Activated gamma-delta T cell treated with anti-CD3 and anti-CD28 coated beads, Interleukin-2, amount 50 U/mL, for 16 hours (primary cell): ENCODE measurements around the gene SMARCA4.

Experiments
- DNase-seq: peaks from one replicate; pipeline ENCODE4 v3.0.0-alpha.2; 2020; ENCODE audit warnings: low read depth

SMARCA4 gene

DNA sequence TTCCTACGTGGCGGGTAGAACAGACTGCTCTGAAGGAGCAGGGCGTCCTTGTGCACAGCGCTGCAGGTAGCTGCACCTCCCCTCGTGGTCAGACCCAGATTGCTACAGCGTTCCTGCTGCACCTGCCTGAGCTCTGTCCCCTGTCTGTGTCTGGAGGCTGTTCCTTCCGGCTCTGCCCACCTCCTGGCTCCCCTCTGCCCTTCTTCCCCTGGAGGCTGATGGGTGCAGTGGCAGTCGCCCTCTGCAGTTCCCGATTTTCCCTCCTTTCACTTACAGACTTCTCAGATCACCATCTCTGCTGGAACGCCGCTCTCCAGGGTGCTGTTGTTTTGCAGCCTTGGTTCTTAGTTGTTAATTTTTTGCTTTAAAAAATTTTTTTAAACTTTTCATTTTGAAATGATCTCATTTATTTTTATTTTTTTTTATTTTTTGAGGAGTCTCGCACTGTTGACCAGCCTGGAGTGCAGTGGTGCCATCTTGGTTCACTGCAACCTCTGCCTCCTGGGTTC is 53.6 kb downstream of the SMARCA4 start:
- no peak for DNase-seq

DNA sequence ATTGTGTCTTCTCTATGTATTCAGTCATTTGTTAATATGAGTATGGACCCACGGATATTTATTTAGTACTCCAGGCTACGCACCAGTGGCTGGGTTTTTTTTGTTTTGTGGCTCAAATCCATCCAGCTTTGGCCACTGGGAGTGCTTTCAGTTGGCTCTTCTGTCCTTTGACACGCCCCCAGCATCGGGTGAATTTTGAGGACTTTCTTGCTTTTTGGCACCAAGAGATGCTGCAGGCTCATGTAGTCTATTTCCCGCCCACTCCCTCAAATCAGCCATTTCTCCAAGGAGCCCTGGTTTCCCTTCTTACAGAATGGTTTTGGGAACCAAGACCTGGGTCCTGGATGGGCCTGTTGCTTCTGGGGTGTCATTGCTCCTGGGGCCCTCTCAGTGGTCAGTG is 55.8 kb downstream of the SMARCA4 start:
- DNase-seq = no peak

DNA sequence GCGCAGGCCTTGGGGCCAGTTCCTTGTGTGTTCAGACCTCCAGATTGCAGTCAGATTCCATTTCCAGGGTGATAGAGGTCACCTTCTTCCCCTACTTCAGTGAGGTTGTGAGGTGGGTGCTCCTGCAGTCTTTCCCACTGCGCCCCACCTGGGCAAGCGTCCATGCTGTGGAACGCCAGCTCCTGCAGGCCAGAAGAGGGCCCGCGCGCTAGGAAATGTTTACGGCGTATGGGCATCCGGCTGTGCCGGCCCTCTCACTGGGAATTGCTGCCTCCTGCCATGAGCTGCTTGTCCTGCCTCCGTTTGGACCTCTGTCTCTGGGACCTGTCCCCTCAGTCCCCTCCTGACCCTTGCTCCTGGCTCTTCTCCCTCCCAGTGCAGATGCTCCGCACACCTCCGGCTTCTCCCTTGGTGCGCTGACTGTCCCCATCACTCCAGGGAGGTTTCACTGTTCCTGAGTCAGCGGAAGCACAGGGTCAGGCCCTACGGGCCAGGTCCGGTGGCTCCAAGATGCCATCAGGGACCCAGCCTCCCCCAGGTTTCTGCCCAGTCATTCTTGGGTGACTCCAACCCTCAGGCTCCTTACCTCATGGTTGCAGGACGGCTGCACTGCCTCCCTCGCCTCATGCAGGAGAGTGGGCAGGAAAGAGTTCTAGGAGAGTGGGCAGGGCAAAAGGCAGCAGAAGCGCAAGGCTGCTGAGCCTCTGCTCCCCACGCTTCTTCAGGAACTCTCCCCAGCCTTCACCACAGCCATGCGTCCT is 56.6 kb downstream of the SMARCA4 start:
- DNase-seq = no peak

DNA sequence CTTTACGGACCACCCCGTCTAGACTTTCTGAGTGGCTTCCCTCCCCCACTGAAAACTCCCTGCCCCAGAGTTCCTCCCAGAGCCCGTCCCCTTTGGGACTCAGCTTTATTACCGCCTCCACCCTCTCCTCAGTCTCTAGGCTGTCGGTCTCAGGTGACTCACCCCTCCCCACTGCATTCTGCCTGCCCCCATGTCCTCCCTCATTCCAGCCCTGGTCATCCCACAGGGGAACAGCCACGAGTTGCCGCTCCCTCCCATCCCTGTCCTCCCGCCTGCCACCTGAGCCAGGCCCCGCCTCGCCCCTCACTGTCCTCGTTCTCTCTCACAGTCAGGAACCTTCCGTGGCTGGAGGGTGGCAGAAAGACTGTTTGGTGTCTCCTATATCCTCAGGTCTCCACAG is 57.3 kb downstream of the SMARCA4 start:
- DNase-seq = no peak

DNA sequence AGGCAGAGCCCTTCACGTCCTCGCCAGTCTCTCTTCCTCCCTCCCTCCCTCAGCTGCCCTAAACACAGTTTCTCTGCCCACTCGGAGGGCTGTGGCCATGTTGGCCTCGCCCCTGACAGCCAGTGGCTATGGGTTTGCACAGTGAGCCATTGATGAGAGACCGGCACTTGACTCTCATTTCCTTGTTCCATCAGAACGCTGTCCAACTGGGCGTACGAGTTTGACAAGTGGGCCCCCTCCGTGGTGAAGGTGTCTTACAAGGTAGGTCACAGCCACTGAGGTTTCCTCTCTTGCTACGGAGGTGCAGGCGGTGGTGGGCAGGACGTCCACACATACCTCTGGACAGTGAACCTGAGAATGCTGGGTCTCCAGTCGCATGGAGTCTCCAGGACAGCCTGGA is 57.9 kb downstream of the SMARCA4 start:
- no peak for DNase-seq

DNA sequence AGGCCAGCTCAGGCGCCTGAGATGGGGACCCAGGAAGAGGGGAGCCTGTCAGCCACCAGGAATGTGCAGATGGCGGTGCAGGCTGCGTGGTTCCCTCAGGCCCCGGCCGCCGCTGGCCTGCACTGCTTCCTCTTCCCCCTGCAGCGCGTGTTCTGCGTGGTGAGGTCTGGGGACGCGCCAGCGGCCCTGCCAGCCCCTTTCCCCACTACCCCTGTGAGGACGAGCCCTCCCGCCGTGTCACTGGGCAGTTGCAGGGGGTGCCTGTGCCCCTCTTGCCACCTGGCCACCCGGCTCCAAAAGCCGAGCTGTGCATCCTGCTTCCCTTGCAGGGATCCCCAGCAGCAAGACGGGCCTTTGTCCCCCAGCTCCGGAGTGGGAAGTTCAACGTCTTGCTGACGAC is 58.4 kb downstream of the SMARCA4 start:
- DNase-seq = no peak

DNA sequence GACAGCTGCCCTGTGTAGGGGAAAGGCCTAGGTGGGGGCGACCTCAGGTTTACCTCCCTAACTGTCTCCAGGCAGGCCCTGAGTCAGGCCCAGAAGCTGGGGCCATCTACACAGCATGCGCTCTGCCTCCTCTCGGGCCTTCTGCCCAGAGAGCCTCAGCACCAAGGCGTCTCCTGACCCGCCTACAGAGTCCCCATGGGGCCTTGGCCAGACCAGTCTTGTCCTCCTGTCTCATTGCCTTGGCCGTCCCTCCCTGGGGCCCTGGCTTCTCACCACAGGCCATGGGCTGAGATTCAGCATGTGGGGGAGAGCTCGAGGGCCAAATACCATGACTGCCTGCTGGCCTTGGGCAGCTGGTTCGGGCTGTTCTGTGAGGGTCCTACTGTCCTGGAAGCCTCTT is 59.0 kb downstream of the SMARCA4 start:
- DNase-seq = no peak

DNA sequence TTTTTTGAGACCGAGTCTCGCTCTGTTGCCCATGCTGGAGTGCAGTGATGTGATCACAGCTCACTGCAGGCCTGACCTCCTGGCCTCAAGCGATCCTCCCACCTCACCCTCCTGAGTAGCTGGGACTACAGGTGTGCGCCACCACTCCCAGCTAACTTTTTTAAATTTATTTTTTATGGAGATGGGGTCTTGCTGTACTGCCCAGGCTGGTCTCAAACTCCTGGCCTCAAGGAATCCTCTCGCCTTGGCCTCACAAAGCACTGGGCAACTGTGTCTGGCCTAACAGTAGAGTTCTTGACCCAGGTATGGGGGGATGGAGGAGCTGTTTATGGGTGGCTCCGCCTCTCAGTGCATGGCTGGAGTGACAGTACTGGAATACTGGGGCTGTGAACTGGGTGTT is 59.6 kb downstream of the SMARCA4 start:
- DNase-seq = no peak

DNA sequence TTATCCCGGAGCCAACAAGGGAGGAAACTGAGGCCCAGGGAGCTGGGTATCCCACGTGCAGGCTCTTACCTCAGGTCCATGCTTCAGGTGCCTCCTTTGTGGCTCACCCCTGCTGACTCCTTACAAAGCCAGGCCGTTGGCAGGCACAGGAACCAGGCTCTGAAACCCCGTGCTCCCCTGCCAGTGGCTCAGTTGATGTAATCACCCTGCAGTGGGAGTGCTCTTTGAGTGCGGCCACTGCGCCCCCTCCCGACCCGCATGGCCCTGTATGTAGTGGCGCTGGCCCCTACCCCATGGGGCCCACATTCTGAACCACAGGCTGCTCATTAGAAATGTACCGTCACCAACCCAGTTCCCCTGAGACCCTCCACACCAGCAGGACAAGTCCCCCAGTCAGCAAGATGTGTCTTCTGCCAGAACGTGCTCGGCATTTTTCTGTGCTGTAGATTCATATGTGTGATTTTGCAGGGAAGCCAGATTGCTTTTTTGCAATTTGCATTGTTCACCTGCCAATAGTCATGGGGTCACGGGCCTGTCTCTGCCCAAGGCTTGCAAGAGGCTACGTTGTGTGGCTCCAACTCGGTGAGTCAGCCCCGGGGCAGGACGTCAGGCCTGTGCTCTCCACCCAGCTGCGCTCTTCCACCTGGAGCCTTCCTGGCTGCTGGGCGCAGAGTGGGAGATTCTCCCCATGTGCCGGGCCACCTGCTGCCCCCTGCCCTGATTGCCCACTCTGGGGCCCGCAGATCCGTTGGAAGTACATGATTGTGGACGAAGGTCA is 60.3 kb downstream of the SMARCA4 start:
- no peak for DNase-seq

DNA sequence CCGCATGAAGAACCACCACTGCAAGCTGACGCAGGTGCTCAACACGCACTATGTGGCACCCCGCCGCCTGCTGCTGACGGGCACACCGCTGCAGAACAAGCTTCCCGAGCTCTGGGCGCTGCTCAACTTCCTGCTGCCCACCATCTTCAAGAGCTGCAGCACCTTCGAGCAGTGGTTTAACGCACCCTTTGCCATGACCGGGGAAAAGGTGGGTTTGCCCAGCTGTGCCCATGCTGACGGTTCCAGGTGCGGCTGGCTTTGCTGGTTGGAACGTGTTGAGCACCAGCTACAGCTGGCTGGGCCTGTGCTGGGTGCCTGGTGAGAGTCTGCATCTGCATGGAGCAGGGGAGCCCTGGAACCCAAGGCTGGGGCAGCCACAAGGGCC is 60.9 kb downstream of the SMARCA4 start:
- DNase-seq = no peak

DNA sequence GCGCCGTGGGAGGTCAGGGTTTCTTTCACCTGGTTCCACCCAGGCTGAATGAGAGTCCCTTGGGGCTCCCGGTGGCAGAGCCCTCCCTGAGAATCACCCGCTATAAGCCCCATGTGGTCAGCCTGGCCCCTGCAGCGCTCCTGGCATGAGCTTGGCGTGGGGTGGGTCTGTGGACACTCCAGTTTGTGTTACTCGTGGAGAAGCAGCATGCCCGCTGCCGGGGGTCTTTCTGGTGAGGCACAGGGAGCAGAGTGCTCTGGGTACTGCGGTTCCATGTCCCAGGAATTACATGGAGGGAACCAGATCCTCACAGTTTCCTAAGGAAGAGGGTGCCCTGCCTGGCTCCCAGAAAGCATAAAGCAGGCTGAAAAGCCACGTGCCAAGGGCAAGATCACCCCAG is 62.2 kb downstream of the SMARCA4 start:
- no peak for DNase-seq

DNA sequence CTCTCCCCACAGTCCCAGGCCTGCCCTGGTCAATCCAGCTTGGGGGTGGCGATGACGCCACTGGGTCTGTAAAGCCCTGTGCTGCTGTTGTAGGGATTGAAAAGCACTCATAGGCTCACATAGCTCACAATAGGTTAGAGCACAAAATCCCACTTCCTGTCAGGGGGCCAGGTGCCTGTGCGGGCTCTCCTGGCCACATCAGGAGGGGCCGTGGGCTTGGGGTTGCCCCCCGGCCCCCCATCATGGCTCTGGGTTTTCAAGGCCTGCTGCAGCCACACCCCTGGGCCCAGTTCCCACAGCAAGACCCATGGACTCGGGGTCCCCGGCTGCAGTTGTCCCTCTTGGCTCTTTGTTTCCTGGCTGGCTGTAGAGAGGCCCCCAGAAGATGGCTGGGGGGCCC is 62.9 kb downstream of the SMARCA4 start:
- no peak for DNase-seq

DNA sequence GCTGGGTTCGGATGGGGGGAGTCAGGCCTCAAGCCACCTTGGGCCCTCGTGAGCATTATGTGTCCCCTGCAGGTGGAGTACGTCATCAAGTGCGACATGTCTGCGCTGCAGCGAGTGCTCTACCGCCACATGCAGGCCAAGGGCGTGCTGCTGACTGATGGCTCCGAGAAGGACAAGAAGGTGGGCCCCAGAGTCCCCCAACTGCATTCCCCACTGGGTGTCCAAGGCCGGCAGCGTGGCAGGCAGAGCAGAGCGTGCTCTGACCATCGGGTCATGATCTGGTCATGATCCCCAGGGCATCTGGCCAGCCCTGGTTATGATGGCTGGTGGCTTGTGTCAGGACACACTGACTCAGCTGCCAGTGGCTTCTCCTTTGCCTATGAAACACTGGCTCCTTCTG is 63.4 kb downstream of the SMARCA4 start:
- no peak for DNase-seq

DNA sequence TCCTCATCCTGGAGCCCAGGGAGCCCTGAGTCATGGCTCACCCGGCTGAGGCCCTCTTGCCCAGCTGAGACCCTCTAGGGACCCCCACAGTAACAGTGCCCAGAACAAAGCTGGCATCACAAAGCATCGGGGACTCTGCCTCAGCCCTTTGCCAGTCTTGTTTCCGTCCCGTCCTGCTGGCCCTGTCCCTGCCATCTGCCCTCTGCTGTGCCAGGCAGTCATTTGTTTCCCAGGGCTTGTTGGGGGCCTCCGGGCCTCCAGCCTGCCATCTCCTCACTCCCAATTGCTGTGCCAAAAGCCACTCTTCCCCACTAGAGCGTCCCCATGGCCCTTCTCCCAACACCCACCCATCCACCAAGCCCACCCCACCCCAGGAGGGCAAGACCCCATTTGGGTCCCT is 64.2 kb downstream of the SMARCA4 start:
- no peak for DNase-seq

DNA sequence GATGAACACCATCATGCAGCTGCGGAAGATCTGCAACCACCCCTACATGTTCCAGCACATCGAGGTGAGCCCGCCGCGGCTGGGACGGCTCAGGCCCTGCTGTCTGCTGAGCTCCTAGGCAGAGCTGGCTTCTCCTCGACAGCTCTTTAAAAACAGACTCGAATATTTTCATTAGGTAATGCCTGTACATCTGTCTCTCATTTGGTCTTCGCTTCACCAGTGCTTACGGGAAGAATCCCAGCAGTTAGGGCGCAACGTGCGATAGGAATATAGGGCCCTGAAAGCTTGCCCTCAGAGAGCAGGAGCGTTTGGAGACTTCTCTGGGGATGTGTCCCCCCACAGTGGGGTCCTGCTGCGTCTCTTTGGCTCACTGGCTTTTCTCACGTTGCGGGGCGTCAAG is 64.6 kb downstream of the SMARCA4 start:
- no peak for DNase-seq

DNA sequence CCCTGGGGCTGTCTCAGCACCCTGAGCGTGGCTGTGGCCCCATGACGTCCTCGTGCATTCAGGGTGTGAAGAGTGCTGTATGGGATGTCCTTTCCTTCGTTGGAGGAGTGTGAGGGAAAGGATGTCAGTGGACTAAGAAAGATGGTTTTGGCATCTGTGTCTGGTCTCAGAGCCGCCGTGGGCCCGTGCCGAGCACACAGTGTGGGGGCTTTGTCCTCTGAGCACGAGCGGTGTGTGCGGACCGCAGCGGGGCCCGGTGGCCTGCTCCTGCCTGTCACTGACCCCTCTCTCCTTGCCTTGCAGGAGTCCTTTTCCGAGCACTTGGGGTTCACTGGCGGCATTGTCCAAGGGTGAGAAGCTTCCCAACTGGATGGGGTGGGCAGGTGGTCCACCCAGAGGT is 65.2 kb downstream of the SMARCA4 start:
- DNase-seq = no peak

DNA sequence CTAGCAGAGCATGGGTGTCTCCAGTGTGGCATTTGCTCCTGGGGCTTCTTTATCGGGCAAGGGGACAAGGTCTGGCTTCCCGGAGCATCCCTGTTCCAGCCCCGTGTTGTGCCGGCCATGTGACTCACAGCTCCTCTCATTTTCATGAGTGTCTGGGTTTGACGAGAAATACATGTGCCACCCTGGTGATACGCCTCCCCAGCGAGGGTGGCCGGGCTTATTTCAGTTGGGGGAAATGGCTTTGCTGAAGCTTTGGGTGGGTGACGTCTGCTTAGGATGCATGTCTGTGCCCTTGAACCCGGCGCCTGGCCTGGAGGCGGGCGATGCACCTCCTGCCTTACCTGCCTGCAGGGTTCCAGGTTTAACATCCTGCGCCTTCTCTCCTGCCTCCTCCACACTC is 66.6 kb downstream of the SMARCA4 start:
- no peak for DNase-seq

DNA sequence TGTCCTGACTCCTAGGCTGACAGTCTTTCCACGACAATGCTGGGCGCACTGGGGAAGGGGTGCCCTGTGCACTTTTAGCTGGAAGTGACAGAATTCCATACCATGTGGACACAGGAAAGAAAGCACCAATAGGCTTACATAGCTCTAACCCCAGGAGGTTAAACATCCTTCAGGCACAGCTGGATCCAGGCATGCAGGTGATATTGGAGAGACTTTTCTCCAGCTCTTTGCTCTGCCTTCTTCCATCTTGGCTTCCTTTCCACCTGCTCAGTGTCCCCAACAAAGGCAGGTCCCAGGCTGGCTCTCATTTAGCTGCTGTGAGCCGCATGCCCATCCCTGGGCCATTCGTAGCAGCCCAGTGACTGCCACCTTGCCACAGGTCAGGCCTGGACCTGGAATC is 67.3 kb downstream of the SMARCA4 start:
- DNase-seq = no peak

DNA sequence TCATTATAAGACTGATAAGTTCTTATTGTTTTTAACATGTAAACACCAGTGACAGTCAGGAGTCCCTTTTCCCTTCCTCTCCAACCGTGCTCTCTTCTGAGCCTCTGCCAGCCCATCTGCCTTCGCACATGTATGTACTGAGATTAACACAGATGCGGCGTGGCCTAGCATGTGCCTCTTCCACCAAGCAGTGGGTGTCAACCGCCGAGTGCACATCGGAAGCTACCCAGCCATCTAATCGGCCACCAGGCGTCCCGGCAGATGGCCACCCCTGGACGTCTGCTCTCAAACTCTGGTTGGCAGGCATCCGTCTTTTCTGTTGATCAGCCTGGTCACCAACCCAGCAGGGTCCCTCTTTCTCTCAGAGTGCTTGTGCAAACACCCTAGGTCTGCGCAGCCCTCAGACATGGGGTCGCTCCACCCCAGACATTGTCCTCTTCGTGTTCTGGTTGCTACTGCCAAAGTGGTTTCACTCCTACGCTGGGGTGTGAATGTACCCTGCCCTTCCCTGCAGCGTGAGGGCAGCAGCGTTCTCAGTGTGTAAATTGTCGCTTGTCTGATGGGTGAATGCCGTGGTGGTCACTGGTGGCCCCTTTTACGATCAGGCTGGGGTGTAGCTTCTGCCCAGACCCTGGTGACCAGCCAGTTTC is 70.7 kb downstream of the SMARCA4 start:
- DNase-seq = no peak

DNA sequence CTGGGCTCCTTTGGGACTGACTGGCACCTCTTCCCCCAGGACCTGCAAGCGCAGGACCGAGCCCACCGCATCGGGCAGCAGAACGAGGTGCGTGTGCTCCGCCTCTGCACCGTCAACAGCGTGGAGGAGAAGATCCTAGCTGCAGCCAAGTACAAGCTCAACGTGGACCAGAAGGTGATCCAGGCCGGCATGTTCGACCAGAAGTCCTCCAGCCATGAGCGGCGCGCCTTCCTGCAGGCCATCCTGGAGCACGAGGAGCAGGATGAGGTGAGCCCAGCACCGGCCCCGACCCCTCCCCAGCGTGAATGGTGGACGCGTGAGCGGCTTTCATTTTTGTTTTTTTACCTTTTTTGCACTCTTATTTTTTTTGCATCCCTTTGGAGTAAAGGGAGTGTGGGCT is 72.4 kb downstream of the SMARCA4 start:
- DNase-seq = no peak

DNA sequence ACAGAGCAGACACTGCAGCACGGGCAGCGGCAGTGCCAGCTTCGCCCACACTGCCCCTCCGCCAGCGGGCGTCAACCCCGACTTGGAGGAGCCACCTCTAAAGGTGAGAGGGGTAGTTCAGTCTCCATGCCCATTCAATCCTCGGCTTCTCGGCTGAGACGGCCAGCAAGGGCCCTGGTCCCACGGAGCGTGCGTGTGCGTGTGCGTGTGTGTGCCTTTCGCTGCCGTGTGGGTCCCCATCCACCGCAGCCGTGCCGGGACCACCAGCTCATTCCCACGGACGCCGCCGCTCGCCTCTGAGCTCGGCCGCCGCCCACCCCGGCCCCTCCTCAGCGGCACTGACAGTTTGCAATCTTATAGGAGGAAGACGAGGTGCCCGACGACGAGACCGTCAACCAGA is 72.9 kb downstream of the SMARCA4 start:
- DNase-seq = no peak

DNA sequence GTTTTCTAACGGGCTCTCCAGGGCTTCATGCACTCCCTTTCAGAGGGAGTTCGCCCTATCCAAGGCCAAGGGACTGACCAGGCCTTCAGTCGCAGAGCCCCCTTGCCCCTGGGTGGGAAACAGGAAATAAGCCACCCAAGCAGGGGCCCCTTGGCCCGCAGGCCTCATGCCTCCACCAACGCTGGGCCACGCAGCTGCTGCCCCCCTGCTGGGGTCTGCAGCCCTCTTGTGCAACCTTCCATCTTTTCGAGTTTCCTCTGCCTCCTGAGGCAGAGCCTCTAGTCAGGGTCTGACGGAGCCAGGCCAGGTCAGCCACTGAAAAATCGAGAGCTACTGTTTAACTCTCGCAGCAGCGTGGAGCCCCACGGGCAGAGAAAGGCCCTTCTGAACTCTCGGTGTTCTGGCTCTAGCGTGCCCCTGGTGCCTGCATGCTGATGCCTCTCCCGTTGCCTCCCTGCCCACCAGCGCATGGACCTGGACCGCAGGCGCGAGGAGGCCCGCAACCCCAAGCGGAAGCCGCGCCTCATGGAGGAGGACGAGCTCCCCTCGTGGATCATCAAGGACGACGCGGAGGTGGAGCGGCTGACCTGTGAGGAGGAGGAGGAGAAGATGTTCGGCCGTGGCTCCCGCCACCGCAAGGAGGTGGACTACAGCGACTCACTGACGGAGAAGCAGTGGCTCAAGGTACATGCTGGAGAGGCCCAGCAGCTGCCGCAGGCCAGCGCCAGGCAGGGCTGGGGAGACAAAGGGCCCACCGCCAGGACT is 73.8 kb downstream of the SMARCA4 start:
- DNase-seq = no peak
